Measurements from ENCODE around the gene ANKMY1. TPM values are rescaled to one million over a fixed set of nuclear protein-coding genes. Genes with fewer than 3 reads are reported as not detected.
A peak's percentile ranks its signal among the peaks of the same experiment; 100 is the strongest.

The ANKMY1 gene
- total RNA-seq, 2 donors from 2014 or later, result 31.6 to 44.9 TPM

DNA sequence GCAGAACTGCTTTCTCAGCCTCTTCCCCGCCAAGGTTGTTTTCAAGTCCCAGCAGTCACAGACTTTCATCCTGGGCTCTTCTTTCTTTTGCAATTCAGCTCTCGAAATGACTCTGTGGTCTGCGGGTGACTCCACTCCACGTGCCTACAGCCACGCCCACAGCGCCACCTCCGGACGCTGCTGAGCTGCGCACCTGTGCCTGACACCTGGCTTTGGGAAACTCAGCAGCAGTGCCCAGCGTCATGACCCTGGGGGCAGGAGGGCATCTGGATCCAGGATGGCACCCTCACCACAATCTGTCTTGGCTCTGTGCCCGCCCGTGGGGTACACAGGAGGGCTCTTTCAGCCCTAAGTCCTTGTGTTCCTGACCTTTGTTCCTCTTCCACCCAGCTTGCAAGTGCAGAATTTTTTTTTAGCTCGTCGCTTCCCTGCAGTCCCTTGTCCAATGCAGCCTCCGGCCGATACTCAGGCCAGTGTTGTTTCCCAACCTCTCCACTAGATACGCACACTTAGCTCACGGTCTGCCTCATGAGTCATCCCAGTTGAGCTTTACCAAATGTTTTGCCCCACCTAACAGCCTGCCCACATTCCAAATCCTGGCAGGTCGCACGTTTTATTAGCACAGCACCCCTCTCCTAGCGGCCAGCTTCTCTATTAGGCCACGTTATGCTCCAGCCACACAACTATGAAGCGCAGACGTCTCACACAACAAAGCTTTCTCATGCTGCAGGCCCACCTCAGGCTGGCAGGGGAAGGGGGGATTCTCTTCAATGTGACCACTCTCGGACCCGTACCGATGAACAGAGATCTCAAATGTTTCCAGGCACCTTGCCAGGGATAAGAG, 22.2 kb upstream of the ANKMY1 start:
- peaks cover 49% of the 10 kb centered on the region for H3K4me1 Mint-ChIP-seq (ENCODE audit: low read depth)
- peak overlapping the region; percentile 33 to 60 for H3K4me3 Mint-ChIP-seq
- no peaks in the 10 kb centered on the region for H3K27me3 Mint-ChIP-seq (ENCODE audit: low read depth)
- no peaks in the 10 kb centered on the region for H3K9me3 Mint-ChIP-seq
- DNase-seq (peak; percentile 80 to 83), ATAC-seq (replicated peaks in 1 of 2) (peak; percentile 83 to 87)
- peaks cover 2 to 15% of the 10 kb centered on the region in 2 donors for H3K36me3 Mint-ChIP-seq (ENCODE audit: insufficient read depth in 2 of 2)
- H3K27ac Mint-ChIP-seq, result peak overlapping the region; percentile 68

DNA sequence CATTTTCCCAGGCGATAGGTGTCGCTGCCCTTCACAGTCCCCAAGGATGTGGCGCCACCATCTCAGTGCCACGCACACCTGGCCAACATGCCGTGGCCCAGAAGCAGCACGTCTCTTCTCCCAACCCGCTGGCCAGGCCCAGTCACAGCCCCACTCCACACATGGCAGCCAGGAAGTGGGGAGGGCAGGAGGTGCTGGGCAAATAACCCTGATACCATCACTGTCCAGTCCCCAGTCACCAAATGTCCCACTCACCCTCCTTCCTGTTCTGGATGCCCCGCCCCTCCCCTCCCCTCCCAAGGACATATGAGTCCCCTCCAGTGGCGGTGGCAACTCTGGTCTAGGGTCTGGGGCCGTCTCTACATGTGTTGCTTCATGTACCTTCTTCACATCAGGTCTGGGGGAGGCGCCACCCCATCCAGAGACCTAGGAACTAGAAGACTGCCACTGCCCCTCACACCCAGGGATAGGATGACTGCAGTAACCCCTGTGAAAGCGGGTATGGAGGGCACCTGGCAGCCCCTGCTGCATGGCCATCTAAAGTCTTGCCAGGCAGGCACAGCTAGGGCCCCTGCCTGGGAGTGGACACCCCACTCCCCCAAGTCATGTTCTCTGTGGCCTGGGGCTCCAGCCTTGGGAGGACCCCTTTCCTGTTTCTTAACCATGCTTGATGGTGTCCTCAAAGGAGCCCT, 21.4 kb upstream of the ANKMY1 start:
- no peak for DNase-seq
- peak overlapping the region; percentile 68 for H3K27ac Mint-ChIP-seq
- H3K4me1 Mint-ChIP-seq (ENCODE audit: low read depth), result peaks cover 42% of the 10 kb centered on the region
- H3K36me3 Mint-ChIP-seq (ENCODE audit: insufficient read depth in 2 of 2), result peaks cover 2 to 15% of the 10 kb centered on the region in 2 donors
- ATAC-seq (replicated peaks in 1 of 2), result peak; percentile 10 to 33
- no peaks in the 10 kb centered on the region for H3K9me3 Mint-ChIP-seq
- peak overlapping the region; percentile 33 to 60 for H3K4me3 Mint-ChIP-seq
- H3K27me3 Mint-ChIP-seq (ENCODE audit: low read depth), result no peaks in the 10 kb centered on the region

DNA sequence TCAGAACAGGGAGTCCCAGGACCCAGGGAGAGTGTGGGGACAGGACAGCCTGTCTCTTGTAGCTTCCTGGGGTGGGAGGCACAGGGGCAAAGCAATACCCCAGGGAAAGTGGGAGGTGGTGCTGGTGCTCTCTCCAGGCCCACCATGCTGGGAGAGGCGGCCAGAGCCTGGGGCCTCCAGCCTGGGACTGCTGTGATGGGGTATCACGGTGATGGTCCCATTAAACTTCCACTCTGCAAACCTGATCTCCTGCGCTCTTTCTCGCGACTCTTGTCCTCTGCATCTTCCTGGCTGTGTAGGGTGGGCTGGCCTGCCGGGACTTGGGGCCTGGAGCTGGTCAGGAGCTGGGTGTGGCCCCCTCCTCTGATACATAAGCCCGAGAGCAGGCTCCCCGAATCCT, 20.7 kb upstream of the ANKMY1 start:
- no peaks in the 10 kb centered on the region for H3K27me3 Mint-ChIP-seq (ENCODE audit: low read depth)
- peaks cover 2 to 15% of the 10 kb centered on the region in 2 donors for H3K36me3 Mint-ChIP-seq (ENCODE audit: insufficient read depth in 2 of 2)
- ATAC-seq (replicated peaks in 1 of 2) (no peak), DNase-seq (no peak)
- H3K9me3 Mint-ChIP-seq, result no peaks in the 10 kb centered on the region
- peaks cover 37% of the 10 kb centered on the region for H3K4me1 Mint-ChIP-seq (ENCODE audit: low read depth)
- H3K4me3 Mint-ChIP-seq, result no peak overlapping the region
- H3K27ac Mint-ChIP-seq, result peak overlapping the region; percentile 16

DNA sequence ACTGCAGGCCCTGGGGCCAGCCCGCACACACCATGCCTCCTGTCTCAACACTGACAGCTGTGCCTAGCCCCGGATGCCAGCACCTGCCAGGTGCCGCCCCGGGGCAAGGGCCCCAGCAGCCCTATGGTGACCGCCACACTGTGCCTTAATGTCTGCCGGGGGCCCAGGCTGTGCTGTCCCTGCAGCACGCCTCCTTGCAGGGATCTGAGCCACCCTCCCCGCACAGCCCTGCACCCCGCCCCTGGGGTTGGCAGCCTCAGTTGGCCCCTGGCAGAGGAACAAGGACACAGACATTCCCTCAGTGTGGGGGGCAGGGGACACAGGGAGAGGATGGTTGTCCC, 20.3 kb upstream of the ANKMY1 start:
- peaks cover 33% of the 10 kb centered on the region for H3K4me1 Mint-ChIP-seq (ENCODE audit: low read depth)
- H3K27me3 Mint-ChIP-seq (ENCODE audit: low read depth), result no peaks in the 10 kb centered on the region
- H3K9me3 Mint-ChIP-seq, result no peaks in the 10 kb centered on the region
- DNase-seq, result no peak
- ATAC-seq (replicated peaks in 1 of 2), result no peak
- H3K36me3 Mint-ChIP-seq (ENCODE audit: insufficient read depth in 2 of 2), result peaks cover 2 to 15% of the 10 kb centered on the region in 2 donors
- H3K4me3 Mint-ChIP-seq, result no peak overlapping the region
- no peak overlapping the region for H3K27ac Mint-ChIP-seq

DNA sequence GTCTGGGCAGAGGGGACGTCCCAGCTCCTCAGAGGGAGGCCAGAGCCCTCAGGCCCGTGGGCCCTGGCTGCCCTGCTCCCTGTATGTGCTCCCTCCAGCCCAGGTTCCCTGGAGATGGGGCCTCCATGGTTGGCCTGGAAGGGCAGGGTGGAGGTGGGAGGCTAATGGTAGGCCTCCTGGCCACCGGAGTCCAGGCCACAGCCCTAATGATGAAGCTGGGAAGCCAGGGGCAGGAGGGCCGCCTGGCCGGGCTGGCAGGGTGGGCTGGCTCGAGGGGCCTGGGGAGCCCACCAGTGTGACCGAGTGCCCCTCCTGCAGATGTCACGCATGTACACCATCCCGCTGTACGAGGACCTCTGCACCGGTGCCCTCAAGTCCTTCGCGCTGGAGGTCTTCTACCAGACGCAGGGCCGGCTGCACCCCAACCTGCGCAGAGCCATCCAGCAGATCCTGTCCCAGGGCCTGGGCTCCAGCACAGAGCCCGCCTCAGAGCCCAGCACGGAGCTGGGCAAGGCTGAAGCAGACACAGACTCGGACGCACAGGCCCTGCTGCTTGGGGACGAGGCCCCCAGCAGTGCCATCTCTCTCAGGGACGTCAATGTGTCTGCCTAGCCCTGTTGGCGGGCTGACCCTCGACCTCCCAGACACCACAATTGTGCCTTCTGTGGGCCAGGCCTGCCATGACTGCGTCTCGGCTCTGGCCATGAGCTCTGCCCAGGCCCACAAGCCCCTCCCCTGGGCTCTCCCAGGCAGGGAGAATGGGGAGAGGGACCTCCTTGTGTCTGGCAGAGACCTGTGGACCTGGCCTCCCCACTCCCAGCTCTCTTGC, 19.7 kb upstream of the ANKMY1 start:
- Mint-ChIP-seq H3K27me3 (ENCODE audit: low read depth) (no peaks in the 10 kb centered on the region), H3K4me3 (no peak overlapping the region), H3K27ac (no peak overlapping the region), H3K9me3 (no peaks in the 10 kb centered on the region), H3K36me3 (ENCODE audit: insufficient read depth in 2 of 2) (peaks cover 2 to 15% of the 10 kb centered on the region in 2 donors), H3K4me1 (ENCODE audit: low read depth) (peaks cover 27% of the 10 kb centered on the region)
- ATAC-seq (replicated peaks in 1 of 2), result no peak
- no peak for DNase-seq

DNA sequence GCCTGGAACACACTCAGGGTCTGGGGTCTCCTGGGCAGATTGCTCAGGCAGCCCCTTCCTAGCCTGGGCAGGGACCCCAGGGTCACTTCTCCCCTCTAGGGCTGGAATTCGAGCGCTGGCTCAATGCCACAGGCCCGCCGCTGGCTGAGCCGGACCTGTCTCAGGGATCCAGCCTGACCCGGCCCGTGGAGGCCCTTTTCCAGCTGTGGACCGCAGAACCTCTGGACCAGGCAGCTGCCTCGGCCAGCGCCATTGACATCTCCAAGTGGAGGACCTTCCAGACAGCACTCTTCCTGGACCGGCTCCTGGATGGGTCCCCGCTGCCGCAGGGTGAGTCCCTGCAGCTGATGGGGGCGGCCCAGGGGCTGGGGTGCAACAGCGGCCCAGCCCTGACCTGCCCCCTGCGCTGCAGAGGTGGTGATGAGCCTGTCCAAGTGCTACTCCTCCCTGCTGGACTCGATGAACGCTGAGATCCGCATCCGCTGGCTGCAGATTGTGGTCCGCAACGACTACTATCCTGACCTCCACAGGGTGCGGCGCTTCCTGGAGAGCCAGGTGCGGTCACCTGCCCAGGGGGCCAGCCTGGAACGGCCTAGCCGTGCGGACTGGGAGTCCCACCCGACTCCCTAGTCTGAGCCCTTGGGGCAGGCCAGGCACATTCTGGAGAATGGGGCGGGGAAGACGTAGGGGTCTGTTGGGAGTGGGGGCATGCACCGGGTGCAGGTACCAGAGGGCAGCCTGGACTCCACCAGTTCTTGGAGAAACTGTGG, 18.8 kb upstream of the ANKMY1 start:
- H3K27ac Mint-ChIP-seq, result no peak overlapping the region
- DNase-seq (no peak), ATAC-seq (replicated peaks in 1 of 2) (no peak)
- H3K4me1 Mint-ChIP-seq (ENCODE audit: low read depth), result peaks cover 28% of the 10 kb centered on the region
- no peaks in the 10 kb centered on the region for H3K9me3 Mint-ChIP-seq
- H3K27me3 Mint-ChIP-seq (ENCODE audit: low read depth), result no peaks in the 10 kb centered on the region
- H3K4me3 Mint-ChIP-seq, result no peak overlapping the region
- H3K36me3 Mint-ChIP-seq (ENCODE audit: insufficient read depth in 2 of 2), result peaks cover 2 to 15% of the 10 kb centered on the region in 2 donors

DNA sequence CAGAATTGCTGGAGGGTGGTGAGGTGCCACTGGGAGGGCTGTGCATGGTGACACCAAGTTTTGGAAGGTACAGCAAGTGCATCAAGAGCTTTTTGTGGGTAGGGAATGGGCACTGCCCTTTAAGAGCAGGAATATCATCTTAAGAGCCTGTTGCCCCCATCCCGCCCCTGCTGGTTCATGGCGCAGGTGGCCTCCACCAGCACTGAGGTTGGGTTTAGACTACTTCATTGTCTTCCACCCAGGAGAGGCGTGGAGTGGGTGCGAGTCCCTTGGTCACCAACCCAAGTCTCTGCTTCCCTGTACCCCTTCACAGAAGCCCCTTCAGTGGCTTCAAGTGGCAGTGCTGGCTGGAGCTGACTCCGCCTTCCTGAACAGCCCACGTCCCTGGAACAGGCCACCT, 18.2 kb upstream of the ANKMY1 start:
- H3K4me1 Mint-ChIP-seq (ENCODE audit: low read depth), result peaks cover 34% of the 10 kb centered on the region
- H3K9me3 Mint-ChIP-seq, result no peaks in the 10 kb centered on the region
- peaks cover 2 to 13% of the 10 kb centered on the region in 2 donors for H3K36me3 Mint-ChIP-seq (ENCODE audit: insufficient read depth in 2 of 2)
- no peaks in the 10 kb centered on the region for H3K27me3 Mint-ChIP-seq (ENCODE audit: low read depth)
- DNase-seq (no peak), ATAC-seq (replicated peaks in 1 of 2) (no peak)
- H3K4me3 Mint-ChIP-seq, result no peak overlapping the region
- H3K27ac Mint-ChIP-seq, result no peak overlapping the region

DNA sequence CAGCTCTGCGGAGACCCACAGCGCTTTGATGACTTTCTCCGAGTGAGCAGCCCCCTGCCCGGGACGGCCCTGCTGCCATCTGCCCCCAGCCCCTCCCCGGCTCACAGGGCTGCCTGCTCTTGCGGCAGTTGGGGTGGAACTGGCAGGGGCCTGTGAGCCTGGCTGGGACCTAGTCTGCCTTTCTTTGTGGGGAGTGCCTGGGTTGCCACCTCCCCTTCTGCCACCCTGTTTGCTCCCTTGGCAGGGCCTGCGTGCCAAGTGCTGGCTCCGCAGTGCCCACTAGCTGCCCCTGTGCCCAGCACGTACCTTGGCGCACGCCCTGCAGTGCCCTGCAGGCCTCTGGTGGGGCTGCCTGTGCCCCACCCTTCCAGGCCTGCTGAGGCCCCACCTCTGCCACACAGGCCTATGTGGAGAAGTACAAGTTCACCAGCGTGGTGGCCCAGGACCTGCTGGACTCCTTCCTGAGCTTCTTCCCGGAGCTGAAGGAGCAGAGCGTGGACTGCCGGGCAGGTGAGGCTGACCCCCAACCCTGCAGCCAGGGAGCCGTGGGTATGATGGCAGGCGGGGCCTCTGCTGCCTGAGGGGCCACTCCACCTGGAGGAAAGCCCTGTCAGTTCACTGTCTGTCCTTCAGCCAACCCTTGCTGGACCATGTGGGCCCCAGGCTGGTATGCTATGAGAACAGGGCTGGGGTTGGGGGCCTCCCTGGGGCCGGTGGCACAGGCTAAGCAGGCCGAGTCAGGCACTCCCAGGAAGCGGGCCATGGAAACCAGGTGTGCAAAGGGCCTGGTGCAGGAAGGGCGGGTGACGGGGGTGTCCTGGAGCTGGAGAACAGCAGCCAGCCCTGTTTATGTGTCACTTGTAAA, 17.5 kb upstream of the ANKMY1 start:
- DNase-seq, result no peak
- peaks cover 35% of the 10 kb centered on the region for H3K4me1 Mint-ChIP-seq (ENCODE audit: low read depth)
- ATAC-seq (replicated peaks in 1 of 2), result no peak
- no peak overlapping the region for H3K4me3 Mint-ChIP-seq
- H3K27me3 Mint-ChIP-seq (ENCODE audit: low read depth), result no peaks in the 10 kb centered on the region
- peaks cover 0 to 6% of the 10 kb centered on the region in 2 donors for H3K36me3 Mint-ChIP-seq (ENCODE audit: insufficient read depth in 2 of 2)
- H3K27ac Mint-ChIP-seq, result no peak overlapping the region
- H3K9me3 Mint-ChIP-seq, result no peaks in the 10 kb centered on the region

DNA sequence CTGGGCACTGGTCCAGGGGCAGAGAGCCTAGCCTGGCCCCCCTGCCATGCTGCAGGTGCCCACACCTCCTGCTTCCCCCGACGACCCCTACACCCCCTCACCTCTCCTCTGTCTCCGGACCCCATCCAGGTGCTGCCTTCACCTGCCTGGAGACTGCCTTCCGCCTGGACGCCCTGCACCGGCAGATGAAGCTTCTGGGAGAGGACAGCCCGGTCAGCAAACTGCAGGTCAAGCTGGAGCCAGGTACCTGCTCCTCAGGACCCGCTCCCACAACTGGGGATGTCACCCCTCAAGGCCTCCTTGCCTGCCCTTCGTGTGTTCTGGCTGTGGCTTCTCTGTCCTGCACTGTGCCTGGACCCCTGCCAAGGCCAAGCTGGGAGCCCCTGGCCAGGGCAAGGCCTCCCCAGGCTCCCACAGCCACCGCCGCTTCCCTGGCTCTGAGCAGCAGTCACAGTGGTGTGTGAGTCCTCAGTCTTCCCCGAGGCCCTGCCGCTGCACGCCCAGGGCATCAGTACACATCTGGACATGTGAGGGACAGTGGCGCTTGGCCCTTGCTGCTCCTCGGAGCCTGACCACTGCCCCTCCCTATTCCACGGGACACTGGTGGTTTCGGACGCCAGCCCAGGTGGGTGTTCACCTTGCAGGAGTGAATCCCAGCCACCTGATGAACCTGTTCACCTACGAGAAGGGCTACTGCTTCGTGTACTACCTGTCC, 16.8 kb upstream of the ANKMY1 start:
- H3K4me3 Mint-ChIP-seq, result no peak overlapping the region
- DNase-seq, result no peak
- H3K9me3 Mint-ChIP-seq, result no peaks in the 10 kb centered on the region
- no peak for ATAC-seq (replicated peaks in 1 of 2)
- no peaks in the 10 kb centered on the region for H3K27me3 Mint-ChIP-seq (ENCODE audit: low read depth)
- H3K36me3 Mint-ChIP-seq (ENCODE audit: insufficient read depth in 2 of 2), result peaks cover 0 to 2% of the 10 kb centered on the region in 2 donors
- H3K4me1 Mint-ChIP-seq (ENCODE audit: low read depth), result peaks cover 35% of the 10 kb centered on the region
- no peak overlapping the region for H3K27ac Mint-ChIP-seq

DNA sequence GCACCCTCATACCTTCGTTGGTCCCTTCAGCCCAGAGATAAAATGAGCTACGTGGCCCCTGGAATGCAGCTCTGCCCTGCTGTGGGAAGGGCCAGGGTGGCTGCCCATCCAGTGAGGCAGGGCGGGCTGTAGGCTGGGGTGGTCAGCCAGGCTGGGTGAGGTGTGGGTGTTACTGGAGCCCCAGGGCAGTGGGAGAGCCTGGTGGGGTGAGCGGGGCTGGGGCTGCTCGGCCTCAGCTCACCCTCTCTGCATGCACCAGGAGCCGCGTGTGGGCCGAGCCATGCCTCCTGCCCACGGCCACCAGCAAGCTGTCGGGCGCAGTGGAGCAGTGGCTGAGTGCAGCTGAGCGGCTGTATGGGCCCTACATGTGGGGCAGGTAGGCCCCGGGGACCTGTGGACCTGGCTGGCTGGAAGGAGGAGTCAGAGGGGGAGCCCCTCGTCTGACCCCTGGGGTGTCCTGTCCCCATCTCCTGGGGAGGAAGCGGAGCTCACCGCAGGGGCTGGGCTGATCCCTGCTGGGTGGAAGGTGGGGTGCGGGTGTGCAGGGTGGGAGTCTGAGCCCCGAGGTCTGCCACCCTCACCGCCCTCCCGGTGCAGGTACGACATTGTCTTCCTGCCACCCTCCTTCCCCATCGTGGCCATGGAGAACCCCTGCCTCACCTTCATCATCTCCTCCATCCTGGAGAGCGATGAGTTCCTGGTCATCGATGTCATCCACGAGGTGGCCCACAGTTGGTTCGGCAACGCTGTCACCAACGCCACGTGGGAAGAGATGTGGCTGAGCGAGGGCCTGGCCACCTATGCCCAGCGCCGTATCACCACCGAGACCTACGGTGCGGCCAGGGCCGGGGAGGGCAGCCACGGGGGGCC, 16.0 kb upstream of the ANKMY1 start:
- DNase-seq (no peak), ATAC-seq (replicated peaks in 1 of 2) (no peak)
- no peaks in the 10 kb centered on the region for H3K9me3 Mint-ChIP-seq

DNA sequence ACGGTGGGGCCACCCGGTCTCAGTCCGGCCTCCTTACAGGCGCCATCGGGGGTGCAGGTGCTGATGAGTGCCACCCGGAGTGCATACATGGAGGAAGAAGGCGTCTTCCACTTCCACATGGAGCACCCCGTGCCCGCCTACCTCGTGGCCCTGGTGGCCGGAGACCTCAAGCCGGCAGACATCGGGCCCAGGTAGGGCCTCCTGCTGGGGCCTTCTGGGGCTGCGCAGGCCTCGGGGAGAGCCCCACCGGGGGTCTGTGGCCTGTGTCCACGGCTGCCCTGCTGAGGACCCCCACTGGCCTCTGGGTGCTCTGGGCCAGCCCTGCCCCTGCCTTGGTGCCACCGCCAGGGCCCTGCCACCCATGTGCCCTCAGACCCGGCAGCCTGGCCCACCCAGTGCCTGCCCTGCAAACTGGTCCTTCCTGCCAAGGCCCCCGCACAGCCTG, 15.3 kb upstream of the ANKMY1 start:
- no peaks in the 10 kb centered on the region for H3K36me3 Mint-ChIP-seq (ENCODE audit: insufficient read depth in 2 of 2)
- DNase-seq, result no peak
- H3K27ac Mint-ChIP-seq, result no peak overlapping the region
- no peak for ATAC-seq (replicated peaks in 1 of 2)
- H3K4me3 Mint-ChIP-seq, result no peak overlapping the region
- no peaks in the 10 kb centered on the region for H3K9me3 Mint-ChIP-seq
- no peaks in the 10 kb centered on the region for H3K27me3 Mint-ChIP-seq (ENCODE audit: low read depth)
- H3K4me1 Mint-ChIP-seq (ENCODE audit: low read depth), result peaks cover 29% of the 10 kb centered on the region

More for the DNA sequence above, 16.0 kb upstream of the ANKMY1 start:
- H3K27me3 Mint-ChIP-seq (ENCODE audit: low read depth), result no peaks in the 10 kb centered on the region
- H3K36me3 Mint-ChIP-seq (ENCODE audit: insufficient read depth in 2 of 2), result peaks cover 0 to 2% of the 10 kb centered on the region in 2 donors
- no peak overlapping the region for H3K27ac Mint-ChIP-seq
- H3K4me3 Mint-ChIP-seq, result no peak overlapping the region
- H3K4me1 Mint-ChIP-seq (ENCODE audit: low read depth), result peaks cover 32% of the 10 kb centered on the region
